DMS 273 treated with DMSO at 0.1 percent for 48 hours (cell line): ENCODE results near the gene HOXB1.
"Not testable (repeated sequence)": the region's sequence is repeated elsewhere in the genome, so short reads cannot be mapped to it uniquely, and the experiment has no call there.

ENCODE experiments used
- DNase-seq: peaks from one replicate; lab custom pipeline; 2025; lab: John Stamatoyannopoulos, UW

The HOXB1 gene

GRCh38 chr17:48519427-48519826, 11.4 kb downstream of the HOXB1 start:
- no peak for DNase-seq

GRCh38 chr17:48517478-48517877, 13.3 kb downstream of the HOXB1 start:
- no peak for DNase-seq

DNA sequence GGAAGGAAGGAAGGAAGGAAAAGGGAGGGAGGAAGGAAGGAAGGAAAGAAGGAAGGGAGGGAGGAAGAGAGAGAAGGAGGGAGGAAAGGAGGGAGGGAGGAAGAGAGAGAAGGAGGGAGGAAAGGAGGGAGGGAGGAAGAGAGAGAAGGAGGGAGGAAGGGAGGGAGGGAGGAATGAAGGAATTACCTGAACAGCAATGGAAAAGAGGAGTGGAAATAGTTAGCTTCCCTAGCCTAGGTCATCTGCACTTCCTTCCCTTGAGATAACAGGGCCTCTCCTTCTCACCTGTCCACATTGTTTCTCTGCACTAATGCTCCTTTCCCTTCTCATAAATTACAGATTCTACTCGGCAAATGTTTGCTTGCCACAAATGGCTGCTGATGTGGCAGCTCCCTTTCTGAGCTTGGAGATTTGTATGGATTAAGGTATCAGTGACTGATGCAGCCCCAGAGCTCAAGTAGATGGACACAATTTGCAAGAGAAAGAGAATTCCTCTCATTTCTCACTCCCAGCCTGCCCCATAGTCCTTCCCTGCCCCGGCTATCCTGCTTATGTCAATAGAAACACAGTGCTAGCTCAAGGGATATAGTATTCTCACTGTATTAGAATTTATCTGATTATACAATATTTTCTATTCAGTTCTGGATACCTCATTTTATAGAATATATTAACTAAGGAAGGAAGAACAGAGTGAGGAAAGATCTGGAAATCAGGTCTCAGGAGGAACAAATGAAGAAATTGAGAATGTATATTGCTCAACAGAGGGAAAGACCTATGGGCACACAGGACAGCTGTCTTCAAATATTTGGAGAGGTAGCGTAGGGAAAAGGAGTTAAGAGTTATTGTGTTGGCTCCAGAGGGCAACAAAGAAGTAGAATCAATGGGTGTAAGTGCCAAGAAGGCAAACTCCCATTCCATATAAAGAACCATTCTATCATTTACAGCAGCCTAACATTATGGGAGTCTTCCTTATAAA, 14.6 kb downstream of the HOXB1 start:
- no peak for DNase-seq

DNA sequence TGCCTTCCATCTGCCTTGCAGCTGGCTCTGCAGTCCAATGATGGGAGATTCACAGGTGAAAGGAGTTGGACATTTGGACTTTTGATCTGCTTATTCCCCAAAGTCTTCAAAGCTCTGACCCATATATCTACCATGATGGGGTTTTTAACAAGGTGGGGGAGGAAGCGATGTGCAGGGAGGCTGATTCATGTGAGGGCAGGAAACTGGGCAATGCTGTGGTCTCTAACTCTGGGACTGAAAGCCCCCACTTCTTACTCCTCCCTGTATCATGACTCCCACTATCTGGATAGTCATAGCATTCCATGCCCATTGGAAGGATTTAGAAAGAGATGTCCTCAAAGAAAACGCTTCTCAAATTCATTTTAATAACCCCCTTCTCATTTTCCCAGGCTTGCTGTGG, 16.3 kb downstream of the HOXB1 start:
- no peak for DNase-seq

GRCh38 chr17:48513666-48514455, 16.9 kb downstream of the HOXB1 start:
- DNase-seq: no peak

DNA sequence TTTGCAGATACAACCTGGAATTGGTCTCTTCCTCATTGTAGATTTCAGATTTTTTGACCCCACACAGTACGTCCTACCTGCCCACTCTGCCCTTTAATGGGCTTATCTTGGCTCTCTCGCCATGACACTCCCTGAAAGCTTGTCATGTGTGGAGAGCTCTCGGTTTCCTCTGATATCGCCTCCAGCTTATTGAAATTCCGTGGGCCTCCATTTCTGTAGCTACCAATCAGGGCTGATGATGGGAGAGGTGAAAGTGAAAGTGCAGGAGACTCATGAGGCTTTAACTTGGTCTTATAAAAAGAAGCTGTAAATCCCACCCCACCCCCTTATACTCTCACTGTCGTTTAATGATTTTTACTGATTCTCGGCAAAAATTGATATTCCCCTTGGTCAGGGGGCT, 17.7 kb downstream of the HOXB1 start:
- DNase-seq: no peak

DNA sequence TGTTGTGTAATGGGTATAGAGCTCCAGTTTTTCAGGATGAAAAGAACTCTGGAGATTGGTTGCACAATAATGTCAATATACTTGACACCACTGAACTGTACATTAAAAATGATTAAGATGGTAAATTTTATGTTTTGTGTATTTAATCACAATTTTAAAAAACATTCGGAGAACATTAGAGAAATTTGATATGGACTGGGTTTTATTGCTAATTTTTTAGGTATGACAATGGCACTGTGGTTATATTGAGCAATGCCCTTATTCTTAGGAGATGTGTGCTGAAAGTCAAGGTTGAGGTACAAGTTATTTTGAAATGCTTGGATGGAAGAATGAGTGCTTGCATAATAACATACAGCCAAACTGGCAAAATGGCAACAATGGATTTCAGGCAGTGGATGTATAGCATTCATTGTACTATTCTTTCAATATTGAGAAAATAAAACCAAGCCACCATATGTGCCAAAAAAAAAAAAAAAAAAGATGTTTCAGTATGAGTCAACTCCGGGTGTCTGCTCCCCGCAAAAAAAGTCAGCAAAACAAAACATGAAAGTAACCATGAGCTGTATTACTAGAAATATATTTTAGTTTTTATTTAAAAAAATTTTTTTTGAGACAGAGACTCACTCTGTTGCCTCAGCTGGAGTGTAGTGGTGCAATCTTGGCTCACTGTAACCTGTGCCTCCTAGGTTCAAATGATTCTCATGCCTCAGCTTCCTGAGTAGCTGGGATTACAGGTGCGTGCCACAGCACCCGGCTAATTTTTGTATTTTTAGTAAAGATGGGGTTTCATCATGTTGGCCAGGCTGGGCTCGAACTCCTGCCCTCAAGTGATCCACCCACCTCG, 19.8 kb downstream of the HOXB1 start:
- no peak for DNase-seq

GRCh38 chr17:48510381-48510760, 20.4 kb downstream of the HOXB1 start:
- DNase-seq: no peak

DNA sequence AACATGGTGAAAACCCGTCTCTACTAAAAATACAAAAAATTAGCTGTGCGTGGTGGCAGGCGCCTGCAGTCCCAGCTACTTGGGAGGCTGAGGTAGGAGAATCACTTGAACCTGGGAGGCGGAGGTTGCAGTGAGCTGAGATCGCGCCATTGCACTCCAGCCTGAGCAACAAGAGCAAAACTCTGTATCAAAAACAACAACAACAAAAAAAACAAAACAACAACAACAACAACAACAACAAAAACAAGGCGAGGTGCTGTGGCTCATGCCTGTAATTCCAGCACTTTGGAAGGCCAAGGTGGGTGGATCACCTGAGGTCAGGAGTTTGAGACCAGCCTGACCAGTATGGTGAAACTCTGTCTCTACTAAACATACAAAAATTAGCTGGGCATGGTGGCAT, 21.1 kb downstream of the HOXB1 start:
- DNase-seq: not testable (repeated sequence)

DNA sequence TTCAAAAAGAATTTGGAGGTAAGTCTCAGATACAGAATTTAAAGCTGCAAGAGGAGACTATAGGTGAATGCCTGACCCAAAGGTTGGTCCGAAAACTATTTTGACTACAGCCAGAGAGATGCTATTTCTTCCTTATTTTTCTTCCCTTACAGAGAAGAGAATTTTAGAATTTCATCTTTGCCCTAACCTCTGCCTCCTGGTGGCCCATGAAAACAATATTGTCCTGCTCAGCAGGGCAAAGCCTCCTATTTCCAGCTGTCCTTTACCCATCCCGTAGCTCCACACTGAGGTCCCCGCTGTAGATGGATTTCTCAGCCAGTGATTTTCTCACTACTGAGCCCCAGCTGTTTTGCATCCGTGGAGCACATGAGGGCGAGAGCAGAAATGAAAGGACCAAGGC, 24.6 kb downstream of the HOXB1 start:
- DNase-seq: no peak

DNA sequence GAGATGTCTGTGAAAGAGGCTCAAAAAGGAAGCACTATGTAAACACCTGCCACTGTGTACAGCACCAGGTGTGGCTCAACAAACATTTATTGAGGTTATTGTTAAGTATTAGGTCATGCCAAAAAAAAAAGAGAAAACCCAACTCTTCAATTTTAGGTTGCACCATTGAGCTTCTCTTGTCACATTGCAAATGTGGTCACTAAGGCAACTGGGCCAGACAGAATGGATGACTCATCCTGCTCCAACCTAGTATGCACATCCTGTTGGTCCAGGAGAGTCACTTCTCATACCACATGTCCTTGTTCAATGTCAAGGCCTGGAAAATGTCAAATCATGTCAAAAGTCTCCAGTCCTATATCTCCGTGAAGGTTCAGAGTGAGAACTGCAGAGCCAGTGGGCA, 25.0 kb downstream of the HOXB1 start:
- no peak for DNase-seq

DNA sequence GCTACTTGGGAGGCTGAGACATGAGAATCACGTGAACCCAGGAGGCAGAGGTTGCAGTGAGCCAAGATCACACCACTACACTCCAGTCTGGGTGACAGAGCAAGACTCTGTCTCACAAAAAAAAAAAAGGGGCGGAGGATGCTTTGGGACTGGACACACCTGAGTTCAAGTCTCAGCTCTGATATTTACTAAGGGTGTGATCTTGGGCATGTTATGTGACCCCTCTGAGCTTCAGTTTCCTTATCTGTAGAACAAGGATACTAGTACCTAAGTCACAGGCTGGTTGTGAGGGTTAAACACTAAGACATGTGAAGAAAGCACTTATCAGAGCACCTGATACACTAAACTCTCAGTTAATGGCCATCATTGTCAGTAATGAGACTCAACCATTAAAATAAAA, 25.9 kb downstream of the HOXB1 start:
- no peak for DNase-seq

DNA sequence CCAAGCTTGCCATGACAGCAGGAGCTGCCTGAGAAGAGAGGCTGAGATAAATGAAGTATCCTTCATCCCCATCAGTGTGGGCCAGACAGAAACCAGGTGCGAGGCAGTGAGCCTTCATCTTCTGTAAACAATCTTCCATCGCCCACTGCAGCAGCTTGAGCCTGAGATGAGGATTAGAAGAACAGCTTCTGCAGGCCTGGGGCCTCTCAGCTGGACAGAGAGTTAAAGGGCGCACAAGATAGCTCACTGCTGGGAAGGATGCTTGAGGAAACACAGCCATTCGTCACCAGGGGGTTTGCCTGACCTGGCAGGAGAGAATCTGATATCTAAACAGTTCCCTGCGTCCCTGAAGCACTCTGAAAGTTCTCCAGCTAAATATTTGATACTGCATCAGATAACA, 27.1 kb downstream of the HOXB1 start:
- DNase-seq: no peak

DNA sequence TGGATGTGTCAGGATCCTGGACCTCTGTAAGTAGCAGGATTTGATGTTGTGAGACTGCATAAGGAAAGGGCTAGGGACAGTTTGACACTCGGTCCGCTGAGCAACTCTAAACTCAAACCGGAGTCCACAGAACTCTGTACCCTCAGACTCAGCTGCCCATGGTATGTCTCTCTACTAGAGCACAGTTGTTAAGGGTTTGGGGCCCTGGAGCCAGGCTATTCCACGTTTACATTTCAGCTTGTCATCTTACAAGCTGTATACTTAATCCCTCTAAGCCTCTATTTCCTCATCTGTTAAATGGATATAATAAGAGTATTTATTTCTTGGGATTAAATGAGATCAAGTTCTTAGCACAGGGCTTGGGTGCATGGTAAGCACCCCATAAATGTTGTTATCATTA, 27.9 kb downstream of the HOXB1 start:
- no peak for DNase-seq

DNA sequence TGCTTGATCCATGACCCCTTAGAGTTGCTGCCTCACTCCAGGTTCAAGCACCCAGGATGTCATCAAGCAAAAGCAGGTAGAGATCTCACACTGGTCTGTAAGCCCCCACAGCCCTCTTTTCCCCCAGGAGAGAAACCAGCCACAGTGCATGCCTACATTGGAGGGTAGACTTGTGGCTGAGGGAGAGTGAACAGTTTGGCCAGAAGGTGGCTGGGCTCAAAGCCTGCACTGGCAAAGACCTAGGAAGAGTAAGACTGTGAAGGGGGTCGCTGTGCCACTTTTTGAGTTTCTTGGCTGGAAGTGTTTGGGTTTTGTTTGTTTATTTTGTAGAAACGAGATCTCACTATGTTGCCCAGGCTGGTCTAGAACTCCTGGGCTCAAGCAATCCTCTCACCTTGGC, 28.5 kb downstream of the HOXB1 start:
- DNase-seq: no peak

GRCh38 chr17:48500435-48501426, 30.1 kb downstream of the HOXB1 start:
- no peak for DNase-seq

GRCh38 chr17:48499735-48500434, 30.9 kb downstream of the HOXB1 start:
- DNase-seq: no peak

GRCh38 chr17:48499248-48499647, 31.6 kb downstream of the HOXB1 start:
- no peak for DNase-seq

DNA sequence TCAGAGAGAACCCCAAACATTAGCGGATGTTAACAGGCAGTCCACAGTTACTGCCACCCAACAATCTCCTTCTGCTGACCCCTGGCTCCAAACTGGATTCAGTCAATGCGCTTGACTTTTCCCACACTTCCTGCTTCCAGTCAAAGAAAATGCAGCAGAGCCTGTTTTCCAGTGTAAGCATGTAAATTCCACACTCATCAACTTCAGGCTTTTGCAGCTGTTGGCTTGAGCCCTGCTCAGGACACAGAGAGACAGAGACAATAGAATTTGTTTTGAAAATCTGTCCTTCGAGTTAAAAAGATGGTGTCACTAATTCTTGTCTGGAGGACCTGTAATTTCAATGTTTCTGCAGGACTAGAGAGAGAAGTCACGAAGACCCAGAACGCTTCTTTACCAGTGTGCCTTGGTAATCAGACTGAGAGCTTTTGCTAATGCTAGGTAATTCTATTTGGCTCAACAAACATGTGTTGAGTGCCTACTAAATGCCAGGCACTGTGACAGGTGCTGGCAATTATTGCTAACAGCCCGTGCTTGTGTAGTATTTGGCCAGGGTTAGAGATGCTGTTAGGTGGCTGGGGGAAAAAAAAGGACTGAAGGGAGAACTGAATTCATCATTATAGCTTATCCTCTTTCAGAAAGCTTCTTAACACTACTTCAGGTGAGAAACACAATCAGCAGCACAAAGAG, 32.5 kb downstream of the HOXB1 start:
- DNase-seq: no peak

GRCh38 chr17:48497103-48497502, 33.7 kb downstream of the HOXB1 start:
- no peak for DNase-seq
